Eye (tissue), 1 donor: Measurements from ENCODE around the gene GOSR2.
"Not testable (repeated sequence)": the region's sequence is repeated elsewhere in the genome, so short reads cannot be mapped to it uniquely, and the experiment has no call there.

ENCODE experiments used
- DNase-seq: peaks from one replicate; pipeline ENCODE4 v3.0.0-alpha.2; 2015

Gene GOSR2

GRCh38 chr17:46968224-46968834 is 45.4 kb downstream of the GOSR2 start:
- DNase-seq: no peak

- DNase-seq: no peak
These were observed 45.9 kb downstream of the GOSR2 start for GRCh38 chr17:46968896-46969295.

GRCh38 chr17:46971647-46972300 is 48.8 kb downstream of the GOSR2 start:
- no peak for DNase-seq

- DNase-seq: no peak
These were observed 49.4 kb downstream of the GOSR2 start for GRCh38 chr17:46972346-46972745.

GRCh38 chr17:46974086-46974485 is 51.1 kb downstream of the GOSR2 start:
- no peak for DNase-seq

GRCh38 chr17:46975287-46975686 is 52.3 kb downstream of the GOSR2 start:
- no peak for DNase-seq

- no peak for DNase-seq
These were observed 53.8 kb downstream of the GOSR2 start for GRCh38 chr17:46976626-46977270.

- peak; percentile 84 for DNase-seq
These were observed 54.4 kb downstream of the GOSR2 start for GRCh38 chr17:46977348-46977747.

- peak; percentile 57 for DNase-seq
These were observed 55.0 kb downstream of the GOSR2 start for GRCh38 chr17:46977750-46978488.

GRCh38 chr17:46978489-46979146 is 55.7 kb downstream of the GOSR2 start:
- peak; percentile 54 for DNase-seq

GRCh38 chr17:46979147-46979863 is 56.3 kb downstream of the GOSR2 start, which contains the start of gene RPRML:
Gene RPRML (minus strand): TSS chr17:46979253. CDS start chr17:46979007, 246 bp downstream.
- DNase-seq: peak; percentile 59

- no peak for DNase-seq
These were observed 59.6 kb downstream of the GOSR2 start for GRCh38 chr17:46982577-46982976.

- DNase-seq: no peak
These were observed 60.8 kb downstream of the GOSR2 start for GRCh38 chr17:46983782-46984181.

GRCh38 chr17:46984341-46984740 is 61.4 kb downstream of the GOSR2 start:
- no peak for DNase-seq

- no peak for DNase-seq
These were observed 61.9 kb downstream of the GOSR2 start for GRCh38 chr17:46984892-46985291.

GRCh38 chr17:46986366-46986765 is 63.4 kb downstream of the GOSR2 start:
- DNase-seq: no peak

- DNase-seq: not testable (repeated sequence)
These were observed 65.0 kb downstream of the GOSR2 start for GRCh38 chr17:46987927-46988326.

GRCh38 chr17:46989637-46990431 is 66.9 kb downstream of the GOSR2 start:
- no peak for DNase-seq

- no peak for DNase-seq
These were observed 68.7 kb downstream of the GOSR2 start for GRCh38 chr17:46991617-46992016.
